GM18907 (cell line): ENCODE data around the gene ATP1A4.

Experiments used
- ATAC-seq: cut with Tn5 transposase; IDR thresholded peaks from one replicate; pipeline ENCODE4 v1.9.1; 2021; ENCODE audit warnings: mild to moderate bottlenecking, moderate library complexity; ENCODE audit not compliant: unreplicated experiment

Gene ATP1A4

GRCh38 chr1:160204526-160205241 lies 53.3 kb downstream of the ATP1A4 start:
- peak; percentile 77 for ATAC-seq

- ATAC-seq, result peak; percentile 46
Observed at GRCh38 chr1:160205242-160206035, 54.0 kb downstream of the ATP1A4 start, which contains the start of gene PEA15. Gene PEA15, plus strand, starts transcription at chr1:160205384. Its CDS starts 6,161 bp downstream, at chr1:160211545.

- no peak for ATAC-seq
Observed at GRCh38 chr1:160206036-160206389, 54.6 kb downstream of the ATP1A4 start.

GRCh38 chr1:160206421-160207117 lies 55.2 kb downstream of the ATP1A4 start:
- no peak for ATAC-seq

- ATAC-seq, result no peak
Observed at GRCh38 chr1:160207118-160207650, 55.8 kb downstream of the ATP1A4 start.

- ATAC-seq, result no peak
Observed at GRCh38 chr1:160207771-160208556, 56.6 kb downstream of the ATP1A4 start.

- ATAC-seq, result no peak
Observed at GRCh38 chr1:160208557-160209320, 57.3 kb downstream of the ATP1A4 start.

GRCh38 chr1:160209321-160210046 lies 58.1 kb downstream of the ATP1A4 start:
- ATAC-seq, result no peak

- ATAC-seq, result no peak
Observed at GRCh38 chr1:160210561-160210960, 59.2 kb downstream of the ATP1A4 start.

GRCh38 chr1:160211046-160211790 lies 59.8 kb downstream of the ATP1A4 start:
- no peak for ATAC-seq

GRCh38 chr1:160214481-160215140 lies 63.2 kb downstream of the ATP1A4 start:
- ATAC-seq, result no peak

GRCh38 chr1:160216301-160216700 lies 64.9 kb downstream of the ATP1A4 start:
- ATAC-seq, result no peak

GRCh38 chr1:160217481-160218051 lies 66.2 kb downstream of the ATP1A4 start:
- no peak for ATAC-seq

- ATAC-seq, result no peak
Observed at GRCh38 chr1:160219062-160219929, 67.9 kb downstream of the ATP1A4 start.

GRCh38 chr1:160220301-160220700 lies 68.9 kb downstream of the ATP1A4 start:
- ATAC-seq, result no peak

GRCh38 chr1:160221089-160221488 lies 69.7 kb downstream of the ATP1A4 start:
- no peak for ATAC-seq

GRCh38 chr1:160222546-160222945 lies 71.1 kb downstream of the ATP1A4 start:
- ATAC-seq, result no peak
